ENCODE results near the gene LNPK.
"Not testable (repeated sequence)": the region's sequence is repeated elsewhere in the genome, so short reads cannot be mapped to it uniquely, and the experiment has no call there.

Gene LNPK

DNA sequence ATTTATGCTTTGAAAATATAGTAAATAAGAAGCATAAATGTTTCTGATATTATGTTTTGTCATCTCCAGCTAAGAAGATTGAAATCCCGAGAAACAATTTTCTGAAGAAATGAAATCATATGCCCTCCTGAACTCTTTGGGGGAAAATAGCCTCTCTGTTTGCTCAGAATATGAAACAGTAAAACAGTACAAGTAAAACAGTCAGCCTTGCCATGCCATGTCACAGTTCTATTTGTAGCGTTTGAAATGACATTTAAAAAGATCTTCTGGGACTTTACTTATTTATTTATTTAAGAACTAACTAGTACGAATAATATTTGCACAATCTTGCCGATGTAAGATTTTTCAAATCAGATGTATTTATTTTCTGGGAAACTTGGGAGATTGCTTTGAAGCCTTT, 98.0 kb downstream of the LNPK start:
- no peak for DNase-seq (ENCODE audit: low spot score)

DNA sequence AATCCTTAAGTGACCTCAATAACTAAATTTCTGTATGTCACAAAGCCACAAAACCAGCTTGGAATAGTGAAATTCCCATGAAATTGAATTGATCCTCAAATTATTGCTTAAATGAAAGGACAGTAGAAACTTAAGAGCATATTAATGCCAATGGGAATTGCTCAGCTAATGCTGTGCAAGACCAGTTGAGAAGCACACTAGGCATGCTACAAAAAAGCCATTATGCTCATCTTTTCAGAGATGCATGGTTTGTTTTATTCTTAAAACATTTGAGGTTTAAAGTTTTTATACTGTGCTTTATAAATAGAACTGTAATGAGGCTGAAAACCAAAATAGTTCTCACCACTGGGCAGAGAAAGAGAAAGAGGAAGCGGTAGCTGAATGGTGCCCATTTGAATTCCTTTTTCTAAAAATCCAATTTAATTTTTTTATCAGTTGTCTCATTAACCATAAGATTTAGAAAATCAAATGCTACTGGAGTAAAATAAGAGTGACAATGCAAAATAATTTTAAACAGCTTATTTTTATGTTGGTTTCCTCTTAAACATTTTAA, 98.6 kb downstream of the LNPK start:
- DNase-seq (ENCODE audit: low spot score), result no peak

DNA sequence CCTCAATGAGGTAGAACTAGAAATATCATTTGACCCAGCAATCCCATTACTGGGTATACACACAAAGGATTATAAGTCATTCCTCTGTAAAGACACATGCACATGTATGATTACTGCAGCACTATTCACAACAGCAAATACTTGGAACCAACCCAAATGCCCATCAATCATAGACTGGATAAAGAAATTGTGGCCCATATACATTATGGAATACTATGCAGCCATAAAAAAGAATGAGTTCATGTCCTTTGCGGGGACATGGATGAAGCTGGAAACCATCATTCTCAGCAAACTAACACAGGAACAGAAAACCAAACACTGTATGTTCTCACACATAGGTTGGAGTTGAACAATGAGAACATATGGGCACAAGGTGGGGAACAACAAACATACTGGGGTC, 106.1 kb downstream of the LNPK start:
- not testable (repeated sequence) for DNase-seq (ENCODE audit: low spot score)

DNA sequence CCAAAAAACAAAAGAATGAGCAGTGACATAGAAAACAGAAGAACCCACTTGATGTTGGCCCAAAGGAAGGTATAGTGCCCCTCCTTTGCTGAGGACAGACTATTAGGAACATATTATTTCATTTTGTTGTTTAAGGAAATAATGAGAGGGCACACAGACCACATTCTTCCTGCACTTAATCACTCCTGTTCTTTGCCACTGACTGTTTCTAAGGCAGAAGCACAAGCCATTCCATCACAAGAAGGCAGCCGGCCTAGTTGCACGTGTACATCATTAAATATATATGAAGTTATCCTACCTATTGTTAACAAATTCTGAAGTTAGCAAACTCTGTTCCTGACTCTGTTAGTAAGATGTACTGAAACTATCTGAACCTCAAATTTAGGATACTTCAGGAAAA, 110.0 kb downstream of the LNPK start:
- DNase-seq (ENCODE audit: low spot score), result no peak

DNA sequence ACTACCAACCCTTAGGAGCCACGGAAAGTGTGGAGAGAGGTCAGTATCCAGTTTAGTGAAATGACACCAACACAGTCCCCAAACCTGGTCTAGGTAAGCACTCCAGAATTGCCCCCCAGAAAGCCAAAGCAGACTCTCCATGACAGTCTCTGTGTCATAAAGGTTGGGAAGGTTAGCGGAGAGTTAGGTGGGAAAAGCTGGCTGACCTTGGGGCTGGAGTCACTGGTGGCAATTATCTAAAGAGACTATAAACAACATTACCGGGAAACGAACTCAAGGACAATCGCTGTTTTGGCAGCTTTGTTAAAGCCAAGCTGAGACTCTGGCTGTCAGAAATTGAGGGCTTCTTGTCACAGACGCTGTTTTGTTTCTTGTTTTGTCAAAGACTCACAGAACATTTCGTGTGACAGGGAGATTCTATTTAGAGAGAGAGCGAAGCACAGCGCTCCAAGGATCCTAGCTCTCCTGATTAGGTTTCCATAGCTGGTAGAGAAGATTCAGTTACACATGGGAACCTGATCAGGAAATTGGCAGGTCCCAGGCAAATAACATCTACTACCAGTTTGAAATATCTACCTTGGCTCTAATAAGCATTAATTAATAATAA, 111.3 kb downstream of the LNPK start:
- no peak for DNase-seq (ENCODE audit: low spot score)

DNA sequence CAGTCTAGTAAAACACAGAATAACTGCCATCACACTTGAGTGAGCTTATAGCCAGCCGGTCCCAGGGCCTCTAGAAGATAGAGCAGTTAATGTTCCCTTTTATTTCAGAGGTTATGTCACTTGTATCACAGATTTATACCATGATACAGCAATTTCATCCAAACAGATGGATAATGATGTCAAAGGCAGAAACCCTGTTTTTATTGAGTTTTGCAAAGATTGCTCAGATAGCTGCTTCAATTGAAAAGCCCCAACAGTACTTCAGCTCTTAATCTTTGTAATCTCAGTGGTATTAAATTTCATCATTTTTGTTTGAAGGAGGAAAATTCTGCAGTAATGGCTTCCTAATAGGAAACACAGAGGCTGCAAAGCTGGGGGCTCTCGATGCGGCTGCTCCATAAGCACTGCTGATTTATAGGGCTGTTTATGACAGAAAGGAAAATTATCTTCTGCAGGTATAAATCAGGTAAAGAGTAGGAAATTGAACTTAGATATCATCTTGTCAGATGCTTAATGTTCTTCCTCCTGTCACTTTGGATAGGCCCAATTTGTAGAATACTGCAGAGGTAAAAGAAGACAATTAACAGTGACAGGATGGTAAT, 112.3 kb downstream of the LNPK start:
- DNase-seq (ENCODE audit: low spot score), result no peak

DNA sequence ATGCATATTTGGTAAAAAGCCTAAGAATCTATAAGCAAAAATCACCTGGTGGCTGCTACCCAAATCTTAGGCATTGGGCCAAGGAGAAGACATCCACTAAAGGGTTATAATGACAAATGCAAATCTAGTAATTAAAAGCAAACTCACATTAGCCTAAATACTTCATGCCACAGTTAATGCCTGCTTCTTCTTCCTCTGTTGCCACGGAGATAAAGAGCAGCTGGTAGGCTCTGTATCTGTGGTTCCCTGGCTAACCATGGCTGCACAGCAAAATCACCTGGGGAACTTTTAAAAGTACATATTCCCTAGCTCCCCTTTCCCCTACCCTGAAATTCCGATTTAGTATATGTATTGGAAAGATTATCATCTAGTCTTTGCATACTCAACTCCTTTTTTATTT, 114.3 kb downstream of the LNPK start:
- no peak for DNase-seq (ENCODE audit: low spot score)

DNA sequence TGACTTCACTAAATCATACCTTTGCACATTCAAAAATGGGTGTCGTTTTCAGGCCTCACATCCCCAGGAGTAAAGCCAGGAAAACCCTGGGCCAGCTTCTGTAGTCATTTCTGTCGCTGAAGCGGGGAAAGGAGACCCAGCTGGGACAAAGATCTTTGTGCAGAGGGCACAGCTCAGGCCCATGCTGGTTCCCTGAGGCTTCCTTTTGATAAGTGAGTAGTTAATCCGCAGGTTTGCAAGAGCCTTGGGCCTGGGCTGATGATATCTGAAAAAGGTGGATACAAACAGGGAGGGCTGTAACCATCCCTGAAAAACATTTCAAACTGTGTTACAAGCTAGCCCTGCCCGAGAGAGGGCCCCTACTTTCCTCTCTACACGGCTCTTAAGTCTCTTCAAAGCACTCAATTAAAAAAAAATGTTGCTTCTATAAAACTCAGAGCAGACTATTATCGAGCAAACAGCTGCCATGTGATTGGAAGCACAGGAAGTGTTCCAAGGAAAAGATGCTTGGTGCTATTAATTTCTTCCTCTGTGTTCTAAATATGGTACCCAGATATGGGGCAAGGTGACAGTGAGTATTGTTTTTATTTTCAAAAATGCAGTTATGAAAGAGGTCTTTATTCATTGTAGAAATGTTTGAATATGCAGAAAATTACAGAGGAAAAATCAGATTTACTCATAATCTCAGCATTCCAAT, 117.2 kb downstream of the LNPK start:
- no peak for DNase-seq (ENCODE audit: low spot score)

DNA sequence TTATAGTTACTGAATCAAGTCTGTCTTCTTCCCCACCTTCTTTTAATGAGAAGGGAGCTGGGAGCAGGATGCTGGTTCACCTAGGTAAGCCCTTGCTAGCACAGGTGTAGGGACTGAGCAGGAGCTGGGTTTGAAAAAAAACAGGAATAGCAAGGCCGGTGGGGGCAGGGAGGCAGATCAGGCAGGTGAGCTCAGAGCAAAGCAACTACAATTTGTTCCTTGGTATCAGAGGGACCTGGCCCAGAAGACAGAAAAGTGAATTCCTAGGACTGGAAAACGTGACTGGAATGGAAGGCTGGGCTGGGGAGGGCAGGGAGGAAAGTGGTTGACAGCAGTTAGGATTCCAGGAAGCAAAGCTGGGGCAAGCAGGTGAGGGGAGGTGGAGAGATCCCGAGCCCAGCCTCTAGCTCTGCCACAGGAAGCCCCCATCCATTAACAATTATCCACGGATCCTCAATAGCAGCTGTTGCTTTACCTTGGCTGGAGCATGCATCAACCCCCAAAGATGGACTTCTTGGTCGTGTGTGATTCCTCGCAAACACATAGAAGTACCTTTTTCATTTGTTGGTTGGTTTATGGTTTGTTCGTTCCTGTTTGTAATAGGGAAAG, 118.4 kb downstream of the LNPK start:
- no peak for DNase-seq (ENCODE audit: low spot score)

DNA sequence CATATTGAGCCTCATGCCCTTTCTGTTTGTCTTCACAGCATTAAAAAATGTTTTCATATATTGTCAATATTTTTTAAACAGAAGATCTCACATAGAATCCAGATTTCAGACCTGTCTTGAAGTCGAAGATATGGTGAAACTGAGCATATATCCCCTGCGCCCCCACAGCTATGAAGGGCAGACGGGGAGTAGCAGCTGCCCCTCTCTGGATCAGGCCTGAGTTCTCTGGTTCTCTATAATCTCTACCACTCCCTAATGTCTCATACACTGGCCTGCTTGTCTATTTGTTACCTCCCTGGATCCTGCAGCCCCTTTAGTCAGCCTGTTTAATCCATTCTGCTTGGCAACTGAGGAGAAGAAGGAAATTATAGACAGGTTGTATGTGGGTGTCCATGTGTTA, 122.4 kb downstream of the LNPK start:
- DNase-seq (ENCODE audit: low spot score), result no peak

DNA sequence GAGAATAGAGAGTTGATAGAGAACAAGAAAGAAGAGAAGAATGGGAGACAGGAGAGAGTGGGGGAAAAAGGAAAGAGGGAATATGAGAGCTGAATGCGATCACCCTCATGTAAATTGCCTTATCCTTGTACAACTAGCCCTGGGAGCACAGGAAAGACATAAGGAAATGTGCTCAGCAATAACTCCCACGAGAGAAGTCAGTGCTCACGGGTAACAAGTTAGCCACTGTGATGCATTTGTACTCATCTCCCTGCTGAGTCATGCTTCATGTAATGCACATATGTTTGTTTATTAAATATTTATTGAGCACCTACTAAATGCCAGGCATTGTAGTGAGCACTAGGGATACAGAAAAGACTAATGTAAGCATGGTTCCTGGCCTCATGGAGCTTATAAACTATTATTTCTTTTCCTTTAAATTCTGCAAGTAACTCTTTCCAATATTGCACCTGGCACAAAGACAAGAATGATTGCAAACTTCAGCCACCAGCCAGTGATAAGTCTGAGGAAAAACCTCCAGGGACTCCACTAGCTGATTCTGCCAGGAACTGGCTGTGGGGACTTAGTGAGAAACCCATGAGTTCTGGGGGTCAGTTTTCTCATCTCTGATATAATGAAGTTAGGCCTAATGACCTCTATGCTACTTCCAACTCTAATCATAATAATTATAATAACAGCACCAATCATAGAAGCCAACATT, 124.1 kb downstream of the LNPK start:
- no peak for DNase-seq (ENCODE audit: low spot score)

DNA sequence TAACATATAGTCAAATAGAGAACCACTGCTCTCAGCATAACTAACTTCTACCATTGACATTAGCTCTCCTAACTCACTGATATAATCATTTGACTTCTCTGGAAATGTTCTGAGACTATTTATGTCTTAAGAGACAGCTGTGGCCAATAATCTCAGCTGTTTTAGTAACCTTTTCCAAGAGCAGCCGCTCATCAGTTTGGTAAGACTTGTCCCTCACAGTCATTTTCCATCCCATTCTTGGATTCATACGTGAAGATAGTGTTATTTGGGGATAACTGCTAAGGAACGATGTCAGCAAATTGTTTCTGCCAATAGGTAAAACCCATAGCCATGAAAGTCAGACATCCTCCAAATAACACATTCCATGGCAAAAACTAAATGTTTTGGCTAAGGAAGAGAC, 127.8 kb downstream of the LNPK start:
- DNase-seq (ENCODE audit: low spot score), result no peak
